CD4-positive, alpha-beta T cell treated with Interleukin-1 beta for 1 hour (primary cell): Measurements from ENCODE around the gene RHPN2.
"Not testable (repeated sequence)": the region's sequence is repeated elsewhere in the genome, so short reads cannot be mapped to it uniquely, and the experiment has no call there.

Experiments used
- DNase-seq, 2 donors: peaks; one replicate each; pipeline ENCODE4 v3.0.0-alpha.2; 2020 to 2022

Gene RHPN2

DNA sequence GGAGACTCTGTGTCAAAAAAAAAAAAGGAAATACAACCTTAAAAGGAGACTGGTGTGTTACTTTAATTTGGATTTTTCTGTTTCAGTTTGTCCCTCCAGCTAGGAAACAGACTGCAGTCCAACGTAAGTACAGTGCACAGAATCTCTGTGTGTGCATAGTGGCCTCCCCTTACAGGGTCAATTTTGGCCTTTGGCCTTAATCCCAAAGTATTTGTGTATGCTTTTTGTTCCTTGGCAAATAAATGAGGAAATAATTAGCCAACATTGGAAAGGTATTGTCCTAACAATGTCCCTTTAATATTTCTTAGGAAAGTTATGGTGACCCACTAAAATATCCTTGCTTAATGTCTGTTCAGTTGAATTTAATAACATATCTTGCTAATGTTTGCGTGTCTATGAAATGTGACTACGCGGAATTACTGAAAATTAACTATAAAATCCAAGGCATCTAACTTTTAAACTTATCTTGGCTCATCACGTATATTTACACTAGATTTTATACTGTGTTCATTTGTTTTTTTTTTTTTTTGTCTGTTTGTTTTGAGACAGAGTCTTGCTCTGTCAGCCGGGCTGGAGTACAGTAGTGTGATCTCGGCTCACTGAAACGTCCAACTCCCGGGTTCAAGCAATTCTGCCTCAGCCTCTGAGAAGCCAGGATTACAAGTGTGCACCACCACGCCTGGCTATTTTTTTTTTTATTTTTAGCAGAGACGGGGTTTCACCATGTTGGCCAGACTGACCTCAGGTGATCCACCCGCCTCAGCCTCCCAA lies 39.0 kb downstream of the RHPN2 start:
- DNase-seq: not testable (repeated sequence)

DNA sequence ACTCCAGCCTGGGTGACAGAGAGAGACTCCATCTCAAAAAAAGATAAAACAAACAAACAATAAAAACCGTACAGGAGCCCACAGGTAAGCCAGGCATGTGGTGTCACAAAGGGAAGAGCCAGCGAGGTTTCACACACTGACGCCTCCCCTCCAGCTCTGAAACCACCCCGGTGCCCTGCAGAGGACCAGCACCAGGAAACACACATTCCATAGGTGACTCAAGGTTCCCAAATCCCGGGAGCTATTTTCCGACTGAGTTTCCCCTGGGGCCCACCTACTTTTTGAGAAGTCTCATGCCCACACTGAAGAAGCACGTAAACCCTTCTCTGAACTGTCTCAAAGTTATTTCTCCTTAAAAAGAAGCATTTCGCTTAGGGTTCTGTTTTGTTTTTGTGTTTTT lies 40.3 kb downstream of the RHPN2 start:
- no peak for DNase-seq

DNA sequence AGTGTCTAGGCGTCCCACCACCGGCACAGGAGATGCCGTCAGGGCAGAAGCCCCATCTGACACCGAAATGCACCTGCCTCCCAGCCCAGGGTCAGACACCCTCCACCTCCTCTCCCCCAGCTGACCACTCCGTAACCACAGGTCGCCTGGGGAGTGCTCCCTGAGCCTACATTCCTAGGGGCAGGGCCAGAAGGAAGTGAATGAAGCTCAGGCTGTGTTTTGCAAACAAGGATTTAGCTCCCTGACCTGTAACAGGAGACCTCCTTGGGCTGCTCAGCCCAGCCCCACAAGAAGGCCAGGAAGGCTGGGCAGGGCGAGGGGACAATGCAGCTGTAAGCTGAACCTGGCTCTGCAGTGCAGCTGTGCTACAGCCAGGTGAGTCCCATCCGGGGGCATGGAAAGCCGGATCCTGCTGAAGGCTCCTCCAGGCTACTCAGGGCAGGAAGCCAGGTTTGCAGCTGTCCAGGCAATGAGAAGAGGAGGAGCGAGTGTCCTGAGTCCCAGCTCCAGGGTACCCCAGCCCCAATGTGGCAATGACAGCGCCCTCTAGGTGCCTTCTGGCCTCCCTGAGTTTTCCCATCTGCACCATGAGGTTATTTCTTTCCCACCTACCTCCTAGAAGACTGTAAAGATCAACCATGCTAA lies 42.1 kb downstream of the RHPN2 start:
- no peak for DNase-seq

DNA sequence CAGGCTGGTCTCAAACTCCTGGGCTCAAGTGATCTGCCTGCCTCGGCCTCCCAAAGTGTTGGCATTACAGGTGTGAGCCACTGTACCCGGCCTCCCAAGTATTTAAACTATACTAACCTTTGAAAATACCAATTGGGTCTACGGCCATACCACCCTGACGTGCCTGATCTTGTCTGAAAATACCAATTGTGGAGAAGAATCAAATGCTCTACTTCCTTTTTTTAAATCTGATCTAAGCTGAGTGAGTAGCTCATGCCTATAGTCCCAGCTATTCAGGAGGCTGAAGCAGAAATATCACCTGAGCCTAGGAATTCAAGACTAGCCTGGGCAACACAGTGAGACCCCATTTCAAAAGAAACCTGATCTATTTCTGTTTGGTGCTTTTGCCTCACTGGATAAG lies 53.8 kb downstream of the RHPN2 start:
- DNase-seq: not testable (repeated sequence)

DNA sequence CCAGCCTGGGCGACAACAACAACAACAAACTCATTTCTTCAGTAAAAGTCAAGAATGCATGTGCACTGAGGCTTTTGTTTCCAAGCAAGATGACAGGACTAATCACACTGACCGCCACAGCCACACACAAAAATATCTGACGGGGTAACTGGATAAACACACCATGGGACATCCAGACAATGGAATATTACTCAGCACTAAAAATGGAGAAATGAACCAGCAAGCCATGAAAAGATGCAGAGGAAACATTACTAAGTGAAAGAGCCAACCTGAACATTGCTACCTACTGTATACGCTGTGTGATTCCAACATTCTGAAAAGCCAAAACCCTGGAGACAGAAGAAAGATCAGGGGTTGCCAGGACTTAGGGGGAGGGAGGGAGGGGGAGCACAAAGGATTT lies 56.0 kb downstream of the RHPN2 start:
- no peak for DNase-seq

DNA sequence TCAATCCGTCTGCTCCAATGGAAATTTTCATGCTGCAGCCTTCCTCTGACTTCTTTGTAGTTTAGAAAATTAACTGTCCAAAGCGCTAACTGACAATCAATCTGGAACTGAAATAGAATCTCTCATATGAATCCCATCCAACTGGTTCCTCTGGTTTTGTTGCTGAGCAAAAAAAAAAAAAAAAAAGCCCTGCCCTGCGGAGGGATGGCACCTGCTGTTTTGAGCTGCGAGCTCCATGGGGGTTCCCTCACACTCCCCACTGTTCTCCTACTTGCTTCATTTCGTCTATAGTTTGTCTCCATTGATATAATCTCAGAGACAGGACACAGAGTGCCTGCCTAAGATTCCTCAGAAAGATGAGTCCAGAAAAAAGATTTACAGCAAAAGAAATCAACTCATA lies 59.2 kb downstream of the RHPN2 start:
- no peak for DNase-seq

DNA sequence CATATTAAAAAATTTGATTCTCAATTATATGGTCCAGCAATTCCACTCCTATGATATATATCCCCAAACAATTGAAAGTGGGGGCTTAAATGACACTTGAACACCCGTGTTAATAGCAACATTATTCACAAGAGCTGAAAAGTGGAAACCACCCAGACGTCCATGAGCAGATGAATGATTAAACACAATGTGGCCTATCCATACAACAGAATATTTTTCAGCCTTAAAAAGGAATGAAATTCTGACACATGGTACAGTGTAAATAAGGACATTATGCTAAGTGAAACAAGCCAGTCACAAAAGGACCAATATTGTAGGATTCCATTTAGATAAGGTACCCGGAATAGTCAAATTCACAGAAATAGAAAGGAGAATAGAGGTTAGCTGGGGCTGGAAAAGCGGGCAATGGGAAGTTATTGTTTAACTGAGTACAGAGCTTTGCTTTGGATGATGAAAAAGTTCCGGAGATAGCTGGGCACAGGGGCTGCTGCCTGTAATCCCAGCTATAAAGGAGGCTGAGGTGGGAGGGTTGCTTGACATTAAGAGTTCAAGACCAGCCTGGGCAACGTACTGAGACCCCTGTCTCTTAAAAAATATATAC lies 61.2 kb downstream of the RHPN2 start:
- DNase-seq: not testable (repeated sequence)

DNA sequence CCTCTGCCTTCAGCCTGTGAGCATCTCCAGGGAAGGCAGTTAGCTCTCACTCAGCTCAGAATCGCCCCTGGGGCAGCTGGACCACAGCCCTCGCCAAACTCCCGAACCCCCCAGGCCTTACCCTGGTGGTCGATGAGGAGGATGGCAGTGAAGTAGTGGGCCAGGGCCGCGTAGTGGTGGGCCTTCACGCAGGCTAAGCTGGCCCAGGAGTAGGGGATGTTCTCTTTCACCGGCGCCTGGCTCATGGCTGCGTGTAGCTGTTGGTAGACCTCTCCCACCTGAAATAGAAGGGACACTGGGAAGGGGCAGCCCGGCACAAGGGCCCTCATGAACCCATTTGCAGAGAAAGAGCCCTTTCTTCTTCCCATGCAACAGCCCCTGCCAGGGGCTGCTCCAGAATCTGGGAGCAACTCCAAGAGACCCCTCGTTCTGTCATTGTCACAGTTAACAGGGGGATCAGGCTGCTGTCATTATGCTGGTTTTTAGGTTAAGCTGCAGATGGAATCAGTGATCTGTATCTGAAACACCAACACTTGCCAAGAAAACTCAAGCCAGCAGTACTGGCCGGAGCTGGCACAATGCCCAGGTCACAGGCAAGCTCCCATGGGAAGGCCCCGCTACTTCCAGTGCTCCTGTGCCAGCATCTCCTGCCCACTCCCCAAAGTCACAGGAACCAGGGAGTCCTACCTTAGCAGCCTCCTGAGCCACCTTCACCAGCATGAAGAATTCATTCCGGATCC lies 62.4 kb downstream of the RHPN2 start:
- not testable (repeated sequence) for DNase-seq

DNA sequence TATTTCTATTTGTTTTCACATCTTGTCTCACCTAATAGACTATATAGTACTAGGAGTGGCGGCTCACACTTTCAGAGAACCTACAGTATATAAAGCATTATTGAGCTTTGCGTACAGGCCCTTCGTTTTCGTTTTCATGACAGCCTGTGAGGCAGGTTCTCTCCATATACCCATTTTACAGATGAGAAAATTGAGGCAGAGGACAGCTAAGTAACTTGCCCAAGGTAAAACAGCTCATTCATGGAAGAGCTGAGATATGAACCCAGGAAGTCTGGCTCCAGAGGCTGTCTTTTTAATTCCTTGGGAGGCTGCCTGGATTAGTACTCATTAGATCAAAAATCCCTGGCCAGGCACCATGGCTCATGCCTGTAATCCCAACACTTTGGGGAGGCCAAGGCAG lies 63.8 kb downstream of the RHPN2 start:
- no peak for DNase-seq

DNA sequence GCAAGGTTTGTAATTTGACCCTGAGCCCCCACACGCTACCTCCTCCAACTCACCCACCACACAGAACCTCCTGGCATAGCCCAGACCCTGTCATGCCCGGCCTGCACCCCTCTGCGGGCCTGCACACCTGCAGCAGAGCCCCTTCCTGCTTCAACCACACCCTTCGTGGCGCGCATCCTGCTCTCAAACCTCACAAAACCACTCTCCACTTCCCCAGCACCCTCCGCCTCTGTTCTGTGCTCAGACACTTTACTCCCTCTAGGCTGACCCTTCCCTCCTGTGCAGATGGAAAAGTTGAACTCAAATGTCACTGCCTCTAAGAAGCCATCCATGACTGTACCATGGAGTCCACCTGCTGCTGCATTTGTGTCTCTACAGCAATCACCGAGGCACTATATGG lies 64.2 kb downstream of the RHPN2 start:
- peak in 1 of 2 donors; percentile 16 for DNase-seq

DNA sequence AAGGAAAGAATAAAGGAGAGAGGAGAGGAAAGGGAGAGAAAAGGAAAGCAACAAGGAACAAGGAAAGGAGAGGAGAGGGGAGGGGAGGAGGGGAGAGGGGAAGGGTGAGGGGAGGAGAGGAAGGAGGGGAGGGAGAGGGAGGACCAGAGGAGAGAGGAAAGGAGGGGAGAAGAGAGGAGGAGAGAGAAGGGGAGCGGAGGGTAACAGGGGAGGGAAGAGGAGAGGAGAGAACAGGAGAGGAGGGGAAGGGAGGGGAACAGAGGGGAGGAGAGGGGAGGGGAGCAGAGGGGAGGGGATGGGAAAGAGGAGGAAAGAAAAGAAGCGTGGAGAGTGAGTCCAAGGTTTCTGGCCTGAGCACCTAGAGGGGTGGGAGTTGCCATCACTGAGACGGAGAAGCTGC lies 66.0 kb downstream of the RHPN2 start:
- no peak for DNase-seq

DNA sequence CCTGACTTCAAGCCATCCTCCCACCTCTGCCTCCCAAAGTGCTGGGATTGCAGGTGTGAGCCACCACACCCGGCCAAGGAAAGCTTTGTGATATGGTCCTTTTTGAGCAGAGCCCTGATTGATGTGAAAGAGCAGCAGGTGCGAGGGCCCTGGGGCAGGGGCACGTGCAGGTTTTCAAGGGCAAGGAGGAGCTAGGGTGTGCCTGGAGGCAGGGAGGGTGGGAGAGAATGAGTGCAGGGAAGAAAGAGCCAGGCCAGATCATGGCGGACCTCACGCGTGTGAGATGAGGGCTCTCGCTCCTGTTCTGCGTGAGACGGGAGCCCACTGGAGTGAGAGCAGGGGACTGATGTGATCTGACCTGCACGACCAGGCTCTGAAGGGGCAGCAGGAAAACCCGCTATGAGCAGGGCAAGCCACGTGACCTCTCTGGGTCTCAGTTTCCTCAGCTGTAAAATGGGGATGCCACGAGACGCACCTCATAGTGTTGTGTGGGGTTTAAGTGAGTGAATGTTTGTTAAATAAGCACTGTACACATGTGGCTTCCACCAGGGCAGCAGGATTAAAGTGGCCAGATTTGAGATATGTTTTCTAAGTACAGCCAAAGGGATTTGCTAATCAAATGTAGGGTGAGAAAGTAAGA lies 66.9 kb downstream of the RHPN2 start:
- DNase-seq: no peak

DNA sequence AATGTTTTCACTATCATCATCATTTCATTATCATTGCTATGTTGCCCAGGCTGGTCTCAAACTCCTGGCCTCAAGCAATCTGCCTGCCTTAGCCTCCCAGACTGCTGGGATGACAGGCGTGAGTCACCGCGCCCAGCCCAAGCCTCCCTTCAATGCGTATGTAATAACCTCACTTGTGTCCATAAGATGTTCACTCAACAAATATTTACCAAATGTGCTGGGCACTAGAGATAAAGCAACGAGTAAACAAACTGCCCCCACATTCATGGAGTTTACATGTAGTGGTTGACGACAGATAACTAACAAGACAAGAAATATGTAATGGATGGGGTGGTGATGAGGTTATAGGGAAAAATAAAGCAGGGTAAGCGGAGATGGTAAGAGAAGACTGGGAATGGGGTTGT lies 67.6 kb downstream of the RHPN2 start:
- DNase-seq: not testable (repeated sequence)

DNA sequence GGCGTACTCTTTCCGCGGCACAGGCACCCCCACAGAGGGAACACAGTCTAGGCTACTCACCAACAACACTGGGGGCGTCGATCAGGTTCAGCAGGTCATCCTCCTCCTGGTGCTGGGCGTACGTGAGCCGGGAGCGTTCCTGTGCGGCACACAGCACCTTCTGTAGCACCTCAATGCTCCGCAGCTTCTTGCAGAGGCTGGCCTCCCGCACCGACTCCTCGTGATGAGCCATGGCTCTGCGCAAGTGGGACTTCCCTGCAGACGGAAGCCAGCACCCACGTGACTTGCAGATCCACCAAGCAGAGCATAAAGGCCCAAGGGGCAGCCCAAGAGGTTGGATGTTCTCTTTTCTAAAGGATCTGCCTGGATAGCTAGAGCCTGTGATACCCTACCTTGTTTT lies 68.7 kb downstream of the RHPN2 start:
- not testable (repeated sequence) for DNase-seq

DNA sequence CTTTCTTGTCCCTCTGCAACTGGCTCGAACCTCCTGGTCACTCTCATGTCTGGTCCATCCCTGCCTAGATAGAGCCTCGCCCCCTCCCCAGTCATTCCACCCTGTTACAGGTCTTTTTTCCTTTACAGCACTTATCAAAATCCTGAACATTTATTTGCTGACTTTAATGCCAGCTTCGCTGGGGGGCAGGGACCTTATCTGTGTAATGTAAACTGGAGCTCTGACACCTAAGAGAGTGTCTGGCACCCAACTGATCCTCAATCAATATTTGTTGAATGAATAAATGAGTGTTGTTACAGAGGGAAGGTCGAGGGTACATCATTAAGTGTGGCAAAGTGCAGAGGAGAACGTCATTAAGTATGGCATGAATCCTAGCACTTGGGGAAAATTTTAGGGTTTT lies 76.0 kb downstream of the RHPN2 start:
- DNase-seq: no peak

DNA sequence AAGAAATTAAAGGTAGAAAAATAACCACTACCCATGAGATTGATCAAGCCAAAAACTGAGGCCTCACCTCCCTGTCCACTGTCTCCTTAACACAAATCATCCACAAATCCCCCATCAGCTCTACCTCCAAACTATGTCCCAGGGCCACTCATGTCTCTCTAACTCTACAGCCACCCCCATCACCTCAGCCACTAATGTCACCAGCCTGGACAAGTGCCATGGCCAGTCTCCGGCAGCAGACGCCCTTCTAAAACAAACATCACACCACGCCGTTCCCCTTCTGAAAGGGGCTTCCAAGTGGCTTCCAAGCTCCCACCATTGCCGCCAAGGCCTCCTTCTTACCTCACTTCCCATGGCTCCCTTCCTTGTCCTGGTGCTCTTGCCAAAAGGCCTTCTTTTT lies 76.4 kb downstream of the RHPN2 start:
- not testable (repeated sequence) for DNase-seq

DNA sequence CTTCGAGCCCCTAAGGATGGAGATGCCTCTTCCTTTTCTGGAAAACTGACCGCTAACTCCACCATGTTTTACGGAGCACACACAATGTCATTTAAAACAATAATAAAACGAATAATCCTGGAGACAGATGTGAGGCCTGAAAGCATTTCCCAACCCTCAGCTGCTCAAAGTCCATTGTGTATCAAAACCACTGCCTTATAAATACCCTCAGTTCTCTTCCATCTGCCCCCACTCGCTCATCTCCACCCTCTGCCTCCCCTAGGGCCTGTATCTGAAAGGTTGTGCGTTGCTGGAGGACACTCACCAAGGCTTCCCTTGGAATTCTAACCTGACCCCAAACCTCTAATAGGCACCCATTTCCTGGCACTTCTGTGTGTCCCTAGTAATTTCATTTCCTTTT lies 82.2 kb downstream of the RHPN2 start:
- not testable (repeated sequence) for DNase-seq

DNA sequence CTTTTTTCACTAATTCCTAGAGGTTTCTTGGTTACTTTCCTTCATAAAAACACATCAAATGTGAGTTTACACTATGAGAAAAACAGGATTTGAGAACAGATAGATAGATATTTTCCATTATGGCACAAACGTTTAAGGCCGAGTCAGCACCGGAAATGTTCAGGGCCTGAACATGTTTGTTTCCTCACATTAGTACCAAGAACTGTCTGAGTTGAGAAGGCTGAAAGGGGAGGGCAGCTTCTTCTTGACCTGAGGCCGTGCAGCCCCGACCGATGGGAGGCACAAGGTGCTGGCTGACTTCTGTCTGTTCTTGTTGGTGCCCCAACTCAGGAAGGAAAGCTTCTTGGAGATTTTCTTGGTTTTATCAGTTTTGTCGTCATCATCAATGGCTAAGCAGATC lies 84.9 kb downstream of the RHPN2 start:
- not testable (repeated sequence) for DNase-seq

DNA sequence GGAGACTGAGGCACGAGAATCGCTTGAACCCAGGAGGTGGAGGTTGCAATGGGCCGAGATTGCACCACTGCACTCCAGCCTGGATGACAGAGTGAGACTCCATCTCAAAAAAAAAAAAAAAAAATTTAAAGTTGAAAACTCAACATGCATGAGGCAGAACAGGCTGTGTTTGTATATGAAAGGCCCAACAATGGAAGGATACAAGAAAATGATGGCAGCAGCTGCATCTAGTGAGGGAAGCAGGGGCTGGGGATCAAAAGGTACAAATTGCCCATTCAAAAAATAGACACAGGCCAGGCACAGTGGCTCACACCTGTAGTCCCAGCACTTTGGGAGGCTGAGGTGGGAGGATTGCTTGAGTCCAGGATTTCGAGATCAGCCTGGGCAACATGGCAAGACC lies 86.9 kb downstream of the RHPN2 start:
- DNase-seq: not testable (repeated sequence)

DNA sequence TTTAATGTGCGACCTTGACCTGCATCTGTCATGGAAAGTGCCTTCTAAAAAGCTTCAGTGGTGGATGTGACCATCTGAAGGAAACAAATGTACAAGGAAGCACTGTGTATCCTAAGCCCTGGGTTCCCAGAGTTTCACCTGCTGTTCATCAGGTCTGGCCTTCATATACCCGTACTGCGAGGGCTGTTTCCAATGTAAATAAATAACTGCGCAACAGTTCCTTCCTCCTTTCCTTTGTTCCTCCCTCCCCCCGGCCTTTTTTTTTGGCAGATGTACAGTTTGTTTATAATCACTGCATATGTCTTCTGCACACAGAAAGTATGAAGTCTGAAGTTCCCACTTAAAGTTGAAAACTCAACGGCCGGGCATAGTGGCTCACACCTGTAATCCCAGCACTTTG lies 87.4 kb downstream of the RHPN2 start:
- no peak for DNase-seq

DNA sequence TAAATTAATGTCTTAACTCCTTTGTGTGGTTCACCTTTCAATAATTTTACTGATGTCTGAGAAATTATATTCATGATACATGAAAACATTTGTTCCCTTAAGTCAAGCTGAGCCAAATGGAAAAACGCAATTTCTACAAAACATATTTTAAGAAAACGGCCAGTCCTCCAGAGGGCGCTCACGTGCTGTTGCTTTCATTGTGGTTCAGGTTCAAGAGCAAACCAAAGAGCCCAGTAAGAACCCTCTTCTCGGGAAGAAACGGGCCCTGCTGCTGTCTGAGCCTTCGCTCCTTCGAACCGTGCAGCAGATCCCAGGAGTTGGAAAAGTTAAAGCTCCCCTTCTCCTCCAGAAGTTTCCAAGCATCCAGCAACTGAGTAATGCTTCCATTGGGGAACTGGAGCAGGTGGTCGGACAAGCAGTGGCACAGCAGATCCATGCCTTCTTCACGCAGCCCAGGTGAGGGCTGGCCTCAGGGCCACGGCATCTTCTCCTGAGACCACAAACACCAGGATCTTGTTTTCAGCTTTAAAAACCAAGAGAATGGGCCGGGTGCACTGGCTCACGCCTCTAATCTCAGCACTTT lies 88.4 kb downstream of the RHPN2 start:
- peak; percentile 50 to 69 for DNase-seq

DNA sequence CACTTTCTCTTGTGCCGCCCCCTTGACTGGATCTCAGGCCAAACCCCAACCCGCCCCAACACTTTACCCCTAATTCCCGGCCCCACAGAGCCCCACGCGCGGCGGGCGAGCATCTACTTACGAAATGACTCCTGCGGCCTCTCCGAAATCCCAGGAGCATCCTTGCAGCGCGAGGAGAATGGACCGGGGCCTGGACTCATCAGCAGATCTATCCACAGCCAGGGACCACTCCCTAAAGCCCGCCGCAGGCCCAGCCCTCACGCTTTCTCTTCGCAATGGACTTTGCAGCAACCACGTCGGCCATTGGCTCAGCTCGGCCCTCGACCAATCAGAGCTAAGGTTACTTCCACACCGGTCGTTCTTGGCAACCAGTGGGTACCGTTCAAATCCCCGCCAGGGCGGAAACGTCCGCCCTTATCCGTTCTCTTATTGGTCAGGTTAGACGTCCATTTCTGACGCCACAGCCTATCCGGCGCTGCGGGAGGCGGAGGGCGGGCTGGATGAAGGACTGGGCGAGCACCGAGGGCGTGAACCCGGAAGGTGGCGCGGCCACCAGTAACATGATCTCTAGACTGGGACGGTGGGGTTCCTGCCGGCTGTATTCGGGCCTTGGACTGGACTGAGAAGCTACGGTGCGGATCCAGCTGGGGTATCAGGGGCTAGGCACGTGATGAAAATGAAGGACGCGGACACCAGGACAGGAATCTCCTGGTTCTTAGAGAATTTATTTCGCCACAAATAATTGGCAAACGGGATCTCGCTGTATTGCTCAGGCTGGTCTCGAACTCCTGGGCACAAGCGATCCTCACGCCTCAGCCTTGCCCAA lies 92.8 kb downstream of the RHPN2 start, which contains the start of the genes CEP89 and FAAP24:
TSS of gene CEP89 (minus strand) at position 244 of the 826 bp plus-strand sequence. CDS start at position 160, 84 bp downstream.
TSS of gene FAAP24 (plus strand) at position 528 of the 826 bp plus-strand sequence. CDS start 955 bp downstream, outside the sequence.
- DNase-seq: peak; percentile 99 to 100
